Peyer's patch (tissue), 4 donors: ENCODE results near the gene BRMS1L.

Experiments
- POLR2A ChIP-seq, 2 donors: fragments of 450-650 bp; IDR thresholded peaks; one replicate each; pipeline ENCODE4 v1.5.1; 2017; ENCODE audit warnings: antibody characterized with exemption in 2 of 2, mild to moderate bottlenecking in 2 of 2, moderate library complexity in 2 of 2
- TF ChIP-seq, protein P1 (sequence below), 6 experiments: fragments of 450-650 bp in 4 of 6; fragments of 200-600 bp in 2 of 6; sonication (generic) in 1 of 6; IDR thresholded peaks; one replicate each; pipeline ENCODE4 v1.5.1; 2017 to 2019; ENCODE audit warnings: antibody characterized with exemption in 6 of 6, mild to moderate bottlenecking in 3 of 6, moderate library complexity in 1 of 6

DNA sequence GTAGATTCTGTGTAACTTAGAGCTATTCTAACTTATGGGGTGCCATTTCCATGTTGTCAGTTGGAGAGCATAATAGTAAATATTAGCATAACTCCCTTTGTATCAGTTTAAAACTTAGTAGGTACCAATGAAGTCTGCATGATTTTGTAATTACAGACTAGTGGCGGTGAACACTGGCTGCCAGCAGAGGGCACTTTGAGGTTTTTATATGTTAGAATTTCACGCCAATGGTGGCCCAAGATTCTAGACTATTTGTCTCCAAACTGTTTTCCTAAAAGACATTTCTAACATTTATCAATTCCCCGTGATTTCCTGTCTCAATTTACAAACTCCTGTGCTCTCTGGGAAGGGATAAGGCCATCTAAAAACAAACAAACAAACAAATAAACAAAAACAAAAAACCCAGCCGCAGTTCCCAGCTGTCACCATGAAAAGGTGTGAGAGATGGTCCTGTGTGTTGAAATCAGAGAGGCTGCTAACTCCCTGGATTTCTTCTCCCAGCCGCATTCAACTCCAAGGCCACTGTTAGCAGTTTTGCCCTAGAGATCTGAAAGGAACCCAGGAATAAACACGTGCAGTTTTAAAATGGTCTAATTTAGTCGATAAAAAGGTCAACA is 57.6 kb downstream of the BRMS1L start:
- TF ChIP-seq, protein P1, sequence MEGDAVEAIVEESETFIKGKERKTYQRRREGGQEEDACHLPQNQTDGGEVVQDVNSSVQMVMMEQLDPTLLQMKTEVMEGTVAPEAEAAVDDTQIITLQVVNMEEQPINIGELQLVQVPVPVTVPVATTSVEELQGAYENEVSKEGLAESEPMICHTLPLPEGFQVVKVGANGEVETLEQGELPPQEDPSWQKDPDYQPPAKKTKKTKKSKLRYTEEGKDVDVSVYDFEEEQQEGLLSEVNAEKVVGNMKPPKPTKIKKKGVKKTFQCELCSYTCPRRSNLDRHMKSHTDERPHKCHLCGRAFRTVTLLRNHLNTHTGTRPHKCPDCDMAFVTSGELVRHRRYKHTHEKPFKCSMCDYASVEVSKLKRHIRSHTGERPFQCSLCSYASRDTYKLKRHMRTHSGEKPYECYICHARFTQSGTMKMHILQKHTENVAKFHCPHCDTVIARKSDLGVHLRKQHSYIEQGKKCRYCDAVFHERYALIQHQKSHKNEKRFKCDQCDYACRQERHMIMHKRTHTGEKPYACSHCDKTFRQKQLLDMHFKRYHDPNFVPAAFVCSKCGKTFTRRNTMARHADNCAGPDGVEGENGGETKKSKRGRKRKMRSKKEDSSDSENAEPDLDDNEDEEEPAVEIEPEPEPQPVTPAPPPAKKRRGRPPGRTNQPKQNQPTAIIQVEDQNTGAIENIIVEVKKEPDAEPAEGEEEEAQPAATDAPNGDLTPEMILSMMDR (IDR thresholded peaks at IDR 0.05): peak in 4 of 6 experiments; percentile 41 to 60 (median 55)
- TF ChIP-seq POLR2A (IDR thresholded peaks at IDR 0.05): no peak
